ENCODE data around the gene PLXNA2. TPM values are rescaled to one million over a fixed set of nuclear protein-coding genes. Genes with fewer than 3 reads are reported as not detected.

Gene PLXNA2
- polyA plus RNA-seq, 1 of the 3 experiments (the other 2 are of a cell fraction): 8.5 TPM

DNA sequence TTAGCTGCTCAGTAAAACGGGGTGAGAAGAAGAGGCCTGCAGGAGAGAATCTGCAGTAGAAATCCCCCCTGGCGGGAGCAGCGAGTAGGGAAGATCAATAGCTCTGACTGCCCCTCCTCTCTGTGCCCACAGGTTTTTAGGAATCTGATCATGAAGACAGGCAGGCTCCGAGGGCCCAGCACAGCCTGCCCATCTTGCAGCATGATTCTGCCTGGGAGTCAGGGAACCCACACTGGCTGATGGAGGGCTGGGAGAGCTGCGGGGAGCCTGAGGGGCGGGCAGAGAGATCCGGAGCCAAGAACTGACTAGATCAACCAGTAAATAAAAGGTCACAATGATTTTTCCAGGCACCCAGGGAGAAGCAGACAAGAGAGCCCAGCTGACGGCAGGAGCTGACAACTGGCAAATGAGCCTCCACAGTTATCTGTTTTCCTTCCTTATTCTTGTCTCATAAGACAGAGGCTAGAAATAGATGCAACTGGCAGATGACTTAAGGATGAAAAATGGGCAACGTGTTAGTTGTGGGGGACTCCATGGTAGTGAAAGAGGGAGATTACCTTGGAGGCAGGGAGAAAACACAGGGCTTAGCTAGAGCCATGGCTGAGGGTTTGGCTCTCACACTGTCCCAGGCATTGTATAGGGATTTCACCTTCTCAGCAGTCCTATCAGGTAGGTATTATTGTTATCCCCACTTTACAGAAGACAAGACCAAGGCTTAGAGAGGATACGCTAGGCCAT, 116.2 kb downstream of the PLXNA2 start:
- Histone ChIP-seq H3F3A (replicated peaks; ENCODE audit: insufficient read depth) (no peaks in the 10 kb centered on the region), H3K9me2 (no peaks in the 10 kb centered on the region), H3K27me3 (ENCODE audit: insufficient read depth) (no peaks in the 10 kb centered on the region), H3K36me3 (replicated peaks in 1 of 2; ENCODE audit: control insufficient read depth in 1 of 2, insufficient read depth in 2 of 2, low read length in 1 of 2) (peaks cover 8 to 19% of the 10 kb centered on the region in 2 experiments), H3K27ac (ENCODE audit: low read depth in 2 of 2, low read length in 1 of 2) (no peak overlapping the region), H3K9me3 (no peaks in the 10 kb centered on the region), H3K79me2 (ENCODE audit: insufficient read depth) (peaks cover 10% of the 10 kb centered on the region; the same call in 1 of the 2 replicates), H3K9ac (no peak overlapping the region), H3K4me3 (ENCODE audit: low read depth in 2 of 2, low read length in 1 of 2) (no peak overlapping the region), H4K20me1 (ENCODE audit: insufficient read depth) (no peaks in the 10 kb centered on the region), H3K4me2 (no peak overlapping the region), H3K4me1 (ENCODE audit: control insufficient read depth in 1 of 2, insufficient read depth in 2 of 2, low read depth in 1 of 2, low read length in 1 of 2) (peaks cover 0 to 16% of the 10 kb centered on the region in 2 experiments; a peak in 1 of 4 replicates), H2AFZ (ENCODE audit: low read depth) (no peak overlapping the region)
- ChIA-PET POLR2A (no interaction called here), CTCF (interaction anchor here (0.8 to 7.0 kb wide), 5 partner anchors 31 to 1075 kb away, joined by 3 to 95 read pairs (median 5); partner anchors contain the start of gene PLXNA2)
- TF ChIP-seq RXRA (IDR thresholded peaks at IDR 0.05; ENCODE audit: borderline replicate concordance, low read depth) (no peak), RAD21 (IDR thresholded peaks at IDR 0.05; ENCODE audit: low read length) (no peak), JUND (IDR thresholded peaks at IDR 0.05) (no peak), SMC3 (IDR thresholded peaks at IDR 0.05; ENCODE audit: low read depth, low read length) (no peak), RCOR1 (IDR thresholded peaks at IDR 0.05; ENCODE audit: low read length) (no peak), FOXM1 (IDR thresholded peaks at IDR 0.05; ENCODE audit: low read depth) (no peak), GATA2 (CRISPR knock-in tag; IDR thresholded peaks at IDR 0.05) (no peak), NFIC (IDR thresholded peaks at IDR 0.05; ENCODE audit: borderline replicate concordance) (no peak), FOSL2 (IDR thresholded peaks at IDR 0.05; ENCODE audit: borderline replicate concordance, low read depth) (no peak), MXI1 (IDR thresholded peaks at IDR 0.05; ENCODE audit: low read depth, low read length) (no peak), EP300 (IDR thresholded peaks at IDR 0.05; ENCODE audit: borderline replicate concordance in 1 of 2, low read depth in 1 of 2, low read length in 1 of 2) (no peak), YY1 (IDR thresholded peaks at IDR 0.05; ENCODE audit: low read depth) (no peak), NRF1 (IDR thresholded peaks at IDR 0.05; ENCODE audit: low read depth, low read length) (no peak), TEAD4 (IDR thresholded peaks at IDR 0.05; ENCODE audit: borderline replicate concordance, insufficient read depth) (no peak)
- TF ChIP-seq, protein P1, sequence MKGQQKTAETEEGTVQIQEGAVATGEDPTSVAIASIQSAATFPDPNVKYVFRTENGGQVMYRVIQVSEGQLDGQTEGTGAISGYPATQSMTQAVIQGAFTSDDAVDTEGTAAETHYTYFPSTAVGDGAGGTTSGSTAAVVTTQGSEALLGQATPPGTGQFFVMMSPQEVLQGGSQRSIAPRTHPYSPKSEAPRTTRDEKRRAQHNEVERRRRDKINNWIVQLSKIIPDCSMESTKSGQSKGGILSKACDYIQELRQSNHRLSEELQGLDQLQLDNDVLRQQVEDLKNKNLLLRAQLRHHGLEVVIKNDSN (IDR thresholded peaks at IDR 0.05; ENCODE audit: borderline replicate concordance, low read depth): no peak
- TF ChIP-seq, protein P2, sequence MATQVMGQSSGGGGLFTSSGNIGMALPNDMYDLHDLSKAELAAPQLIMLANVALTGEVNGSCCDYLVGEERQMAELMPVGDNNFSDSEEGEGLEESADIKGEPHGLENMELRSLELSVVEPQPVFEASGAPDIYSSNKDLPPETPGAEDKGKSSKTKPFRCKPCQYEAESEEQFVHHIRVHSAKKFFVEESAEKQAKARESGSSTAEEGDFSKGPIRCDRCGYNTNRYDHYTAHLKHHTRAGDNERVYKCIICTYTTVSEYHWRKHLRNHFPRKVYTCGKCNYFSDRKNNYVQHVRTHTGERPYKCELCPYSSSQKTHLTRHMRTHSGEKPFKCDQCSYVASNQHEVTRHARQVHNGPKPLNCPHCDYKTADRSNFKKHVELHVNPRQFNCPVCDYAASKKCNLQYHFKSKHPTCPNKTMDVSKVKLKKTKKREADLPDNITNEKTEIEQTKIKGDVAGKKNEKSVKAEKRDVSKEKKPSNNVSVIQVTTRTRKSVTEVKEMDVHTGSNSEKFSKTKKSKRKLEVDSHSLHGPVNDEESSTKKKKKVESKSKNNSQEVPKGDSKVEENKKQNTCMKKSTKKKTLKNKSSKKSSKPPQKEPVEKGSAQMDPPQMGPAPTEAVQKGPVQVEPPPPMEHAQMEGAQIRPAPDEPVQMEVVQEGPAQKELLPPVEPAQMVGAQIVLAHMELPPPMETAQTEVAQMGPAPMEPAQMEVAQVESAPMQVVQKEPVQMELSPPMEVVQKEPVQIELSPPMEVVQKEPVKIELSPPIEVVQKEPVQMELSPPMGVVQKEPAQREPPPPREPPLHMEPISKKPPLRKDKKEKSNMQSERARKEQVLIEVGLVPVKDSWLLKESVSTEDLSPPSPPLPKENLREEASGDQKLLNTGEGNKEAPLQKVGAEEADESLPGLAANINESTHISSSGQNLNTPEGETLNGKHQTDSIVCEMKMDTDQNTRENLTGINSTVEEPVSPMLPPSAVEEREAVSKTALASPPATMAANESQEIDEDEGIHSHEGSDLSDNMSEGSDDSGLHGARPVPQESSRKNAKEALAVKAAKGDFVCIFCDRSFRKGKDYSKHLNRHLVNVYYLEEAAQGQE (IDR thresholded peaks at IDR 0.05; ENCODE audit: low read depth, low read length): no peak
- TF ChIP-seq, protein P3, sequence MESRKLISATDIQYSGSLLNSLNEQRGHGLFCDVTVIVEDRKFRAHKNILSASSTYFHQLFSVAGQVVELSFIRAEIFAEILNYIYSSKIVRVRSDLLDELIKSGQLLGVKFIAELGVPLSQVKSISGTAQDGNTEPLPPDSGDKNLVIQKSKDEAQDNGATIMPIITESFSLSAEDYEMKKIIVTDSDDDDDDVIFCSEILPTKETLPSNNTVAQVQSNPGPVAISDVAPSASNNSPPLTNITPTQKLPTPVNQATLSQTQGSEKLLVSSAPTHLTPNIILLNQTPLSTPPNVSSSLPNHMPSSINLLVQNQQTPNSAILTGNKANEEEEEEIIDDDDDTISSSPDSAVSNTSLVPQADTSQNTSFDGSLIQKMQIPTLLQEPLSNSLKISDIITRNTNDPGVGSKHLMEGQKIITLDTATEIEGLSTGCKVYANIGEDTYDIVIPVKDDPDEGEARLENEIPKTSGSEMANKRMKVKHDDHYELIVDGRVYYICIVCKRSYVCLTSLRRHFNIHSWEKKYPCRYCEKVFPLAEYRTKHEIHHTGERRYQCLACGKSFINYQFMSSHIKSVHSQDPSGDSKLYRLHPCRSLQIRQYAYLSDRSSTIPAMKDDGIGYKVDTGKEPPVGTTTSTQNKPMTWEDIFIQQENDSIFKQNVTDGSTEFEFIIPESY (IDR thresholded peaks at IDR 0.05; ENCODE audit: borderline replicate concordance, low read depth): no peak
- TF ChIP-seq, protein P4, sequence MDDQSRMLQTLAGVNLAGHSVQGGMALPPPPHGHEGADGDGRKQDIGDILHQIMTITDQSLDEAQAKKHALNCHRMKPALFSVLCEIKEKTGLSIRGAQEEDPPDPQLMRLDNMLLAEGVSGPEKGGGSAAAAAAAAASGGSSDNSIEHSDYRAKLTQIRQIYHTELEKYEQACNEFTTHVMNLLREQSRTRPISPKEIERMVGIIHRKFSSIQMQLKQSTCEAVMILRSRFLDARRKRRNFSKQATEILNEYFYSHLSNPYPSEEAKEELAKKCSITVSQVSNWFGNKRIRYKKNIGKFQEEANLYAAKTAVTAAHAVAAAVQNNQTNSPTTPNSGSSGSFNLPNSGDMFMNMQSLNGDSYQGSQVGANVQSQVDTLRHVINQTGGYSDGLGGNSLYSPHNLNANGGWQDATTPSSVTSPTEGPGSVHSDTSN (IDR thresholded peaks at IDR 0.05): no peak
- TF ChIP-seq, protein P5, sequence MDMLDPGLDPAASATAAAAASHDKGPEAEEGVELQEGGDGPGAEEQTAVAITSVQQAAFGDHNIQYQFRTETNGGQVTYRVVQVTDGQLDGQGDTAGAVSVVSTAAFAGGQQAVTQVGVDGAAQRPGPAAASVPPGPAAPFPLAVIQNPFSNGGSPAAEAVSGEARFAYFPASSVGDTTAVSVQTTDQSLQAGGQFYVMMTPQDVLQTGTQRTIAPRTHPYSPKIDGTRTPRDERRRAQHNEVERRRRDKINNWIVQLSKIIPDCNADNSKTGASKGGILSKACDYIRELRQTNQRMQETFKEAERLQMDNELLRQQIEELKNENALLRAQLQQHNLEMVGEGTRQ (IDR thresholded peaks at IDR 0.05; ENCODE audit: borderline replicate concordance, low read depth, low read length): no peak
- no peak for DNase-seq
- WGBS (ENCODE audit: low lambda C conversion rate): 79% methylated on average over 10 of the region's 10 CpGs

Data from SK-N-SH (cell line).